ENCODE data around the gene REXO5.

Gene REXO5

GRCh38 chr16:20850981-20851380 is 44.7 kb downstream of the REXO5 start:
- no peak for DNase-seq (ENCODE audit: extremely low spot score)
- ChIA-PET CTCF (interaction anchor here (0.7 to 8.4 kb wide), 27 partner anchors 9 to 255 kb away, joined by 3 to 99 read pairs (median 4); partner anchors contain the start of genes DCUN1D3 and LYRM1), POLR2A (no interaction called here)
- TF ChIP-seq CTCF (IDR thresholded peaks at IDR 0.05; ENCODE audit: control extremely low read depth, extremely low read depth, low read depth, missing control alignments), result no peak

- POLR2A ChIA-PET, result no interaction called here
- no peak for TF ChIP-seq CTCF (IDR thresholded peaks at IDR 0.05; ENCODE audit: control extremely low read depth, extremely low read depth, low read depth, missing control alignments)
- no peak for DNase-seq (ENCODE audit: extremely low spot score)
- CTCF ChIA-PET, result interaction anchor here (0.9 to 8.4 kb wide), 9 partner anchors 8 to 238 kb away, joined by 3 to 99 read pairs (median 7); no protein-coding TSS in a partner anchor
Measured at GRCh38 chr16:20851601-20852000, 45.3 kb downstream of the REXO5 start.

- no peak for DNase-seq (ENCODE audit: extremely low spot score)
- no peak for TF ChIP-seq CTCF (IDR thresholded peaks at IDR 0.05; ENCODE audit: control extremely low read depth, extremely low read depth, low read depth, missing control alignments)
- ChIA-PET CTCF (interaction anchor here (1.3 to 8.4 kb wide), 3 partner anchors 10 to 229 kb away, joined by 4 to 99 read pairs (median 4); no protein-coding TSS in a partner anchor), POLR2A (no interaction called here)
Measured at GRCh38 chr16:20853143-20853542, 46.8 kb downstream of the REXO5 start.

GRCh38 chr16:20853981-20854620 is 47.8 kb downstream of the REXO5 start:
- POLR2A ChIA-PET, result no interaction called here
- DNase-seq (ENCODE audit: extremely low spot score), result no peak
- TF ChIP-seq CTCF (IDR thresholded peaks at IDR 0.05; ENCODE audit: control extremely low read depth, extremely low read depth, low read depth, missing control alignments), result no peak
- CTCF ChIA-PET, result interaction anchor here (0.8 to 1.4 kb wide), 3 partner anchors 13 to 230 kb away, joined by 3 to 4 read pairs (median 3); no protein-coding TSS in a partner anchor

- ChIA-PET CTCF (interaction anchor here (1.4 kb wide), 1 partner anchor 12 kb away, joined by 4 read pairs; no protein-coding TSS in a partner anchor), POLR2A (no interaction called here)
- no peak for DNase-seq (ENCODE audit: extremely low spot score)
- TF ChIP-seq CTCF (IDR thresholded peaks at IDR 0.05; ENCODE audit: control extremely low read depth, extremely low read depth, low read depth, missing control alignments), result no peak
Measured at GRCh38 chr16:20854963-20855362, 48.6 kb downstream of the REXO5 start.

GRCh38 chr16:20857281-20857680 is 51.0 kb downstream of the REXO5 start:
- no peak for TF ChIP-seq CTCF (IDR thresholded peaks at IDR 0.05; ENCODE audit: control extremely low read depth, extremely low read depth, low read depth, missing control alignments)
- ChIA-PET POLR2A (no interaction called here), CTCF (interaction anchor here (1.4 to 1.7 kb wide), 2 partner anchors 9 to 10 kb away, joined by 4 read pairs; no protein-coding TSS in a partner anchor)
- DNase-seq (ENCODE audit: extremely low spot score), result no peak
